Colonic mucosa (tissue), 4 donors: ENCODE results near the gene MRTFB. TPM values are rescaled to one million over a fixed set of nuclear protein-coding genes. Genes with fewer than 3 reads are reported as not detected.

Experiments used
- DNase-seq: peaks from one replicate; pipeline ENCODE4 v3.0.0-alpha.2; 2020
- H3K27ac ChIP-seq: fragments of 200-600 bp; one replicate; pipeline ENCODE4 v1.8.0; 2021
- H3K27me3 ChIP-seq: fragments of 200-600 bp; one replicate; pipeline ENCODE4 v1.8.0; 2021
- H3K36me3 ChIP-seq: fragments of 200-600 bp; one replicate; pipeline ENCODE4 v1.8.0; 2021
- H3K4me1 ChIP-seq: fragments of 200-600 bp; one replicate; pipeline ENCODE4 v1.8.0; 2021; ENCODE audit warnings: mild to moderate bottlenecking
- H3K4me3 ChIP-seq: fragments of 200-600 bp; one replicate; pipeline ENCODE4 v1.8.0; 2021
- H3K9ac ChIP-seq, 2 donors: one replicate each; pipeline ENCODE4 v1.7.0; 2013; ENCODE audit warnings: control low read depth in 2 of 2, low read depth in 2 of 2, low read length in 2 of 2
- H3K9me3 ChIP-seq: fragments of 200-600 bp; one replicate; pipeline ENCODE4 v1.8.0; 2021
- CTCF ChIP-seq: fragments of 200-600 bp; IDR thresholded peaks from one replicate; pipeline ENCODE4 v1.8.0; 2022; ENCODE audit warnings: antibody characterized with exemption, mild to moderate bottlenecking
- intact Hi-C: fragments of 100-400 bp; cut with DNase I; formaldehyde crosslinking; loops from one replicate; pipeline ENCODE4 v1.14.1; 2022
- total RNA-seq, 2 donors: library from RNA; stranded (reverse); fragmentation: NEBNext Ultra II Directional in 1 of 2; extraction: Animal tissue kit (Norgen Biotek cat#: 25700) in 1 of 2; gene quantifications; one replicate each; pipeline ENCODE4 v1.2.1, GENCODE V29; 2021
- donor health status: healthy.
- donor health status: DM: no; HTN: no; CAD: no.
- donor health status: DM: no; HTN: no; CAD: no.

The MRTFB gene
- total RNA-seq, 2 donors from 2014 or later = 31.4 to 40.3 TPM

GRCh38 chr16:14175086-14175485, 104.0 kb downstream of the MRTFB start:
- intact Hi-C loops = no loop called here
- DNase-seq = no peak
- Histone ChIP-seq H3K9ac (no peak overlapping the region), H3K4me3 (no peak overlapping the region), H3K9me3 (no peaks in the 10 kb centered on the region), H3K27me3 (no peaks in the 10 kb centered on the region), H3K36me3 (no peaks in the 10 kb centered on the region), H3K27ac (no peak overlapping the region), H3K4me1 (no peaks in the 10 kb centered on the region)
- TF ChIP-seq CTCF = no peak

GRCh38 chr16:14177704-14178103, 106.6 kb downstream of the MRTFB start:
- Histone ChIP-seq H3K36me3 (no peaks in the 10 kb centered on the region), H3K9ac (no peak overlapping the region), H3K9me3 (no peaks in the 10 kb centered on the region), H3K27me3 (no peaks in the 10 kb centered on the region), H3K27ac (no peak overlapping the region), H3K4me1 (no peaks in the 10 kb centered on the region), H3K4me3 (no peak overlapping the region)
- DNase-seq = no peak
- intact Hi-C loops = no loop called here
- TF ChIP-seq CTCF = no peak

GRCh38 chr16:14179116-14179515, 108.0 kb downstream of the MRTFB start:
- intact Hi-C loops = no loop called here
- TF ChIP-seq CTCF = no peak
- H3K9me3 ChIP-seq = no peaks in the 10 kb centered on the region

GRCh38 chr16:14180481-14180944, 109.4 kb downstream of the MRTFB start:
- Histone ChIP-seq H3K27me3 (no peaks in the 10 kb centered on the region), H3K4me3 (no peak overlapping the region), H3K36me3 (no peaks in the 10 kb centered on the region), H3K9ac (no peak overlapping the region), H3K27ac (no peak overlapping the region), H3K9me3 (no peaks in the 10 kb centered on the region), H3K4me1 (no peaks in the 10 kb centered on the region)
- no peak for TF ChIP-seq CTCF
- intact Hi-C loops = loop anchor here (10.0 kb wide), 1 partner anchor 106 kb away; the partner anchor contains the start of gene MRTFB
- DNase-seq = no peak

More at GRCh38 chr16:14179116-14179515, 108.0 kb downstream of the MRTFB start:
- H3K4me1 ChIP-seq = no peaks in the 10 kb centered on the region
- H3K36me3 ChIP-seq = no peaks in the 10 kb centered on the region
- no peak overlapping the region for H3K9ac ChIP-seq
- no peak overlapping the region for H3K27ac ChIP-seq
- DNase-seq = no peak
- no peak overlapping the region for H3K4me3 ChIP-seq
- no peaks in the 10 kb centered on the region for H3K27me3 ChIP-seq

GRCh38 chr16:14181371-14182050, 110.4 kb downstream of the MRTFB start:
- Histone ChIP-seq H3K9me3 (no peaks in the 10 kb centered on the region), H3K27ac (no peak overlapping the region), H3K36me3 (no peaks in the 10 kb centered on the region), H3K27me3 (no peaks in the 10 kb centered on the region), H3K9ac (no peak overlapping the region), H3K4me3 (no peak overlapping the region), H3K4me1 (no peaks in the 10 kb centered on the region)
- TF ChIP-seq CTCF = no peak
- DNase-seq = no peak
- intact Hi-C loops = loop anchor here (10.0 kb wide), 1 partner anchor 107 kb away; the partner anchor contains the start of gene MRTFB
